CD4-positive, alpha-beta T cell (primary cell): Measurements from ENCODE around the gene INPP5A. TPM values are rescaled to one million over a fixed set of nuclear protein-coding genes. Genes with fewer than 3 reads are reported as not detected.

Experiments used
- ATAC-seq: fragments of 200-7000 bp; cut with Tn5 transposase; one replicate; pipeline ENCODE4 v1.10.0; 2022; ENCODE audit warnings: mild to moderate bottlenecking; ENCODE audit not compliant: poor library complexity
- CTCF ChIA-PET: fragments of 350-600 bp; sonication (Branson Sonifier 250); formaldehyde crosslinking; loops from one replicate; lab custom pipeline; 2021; ENCODE audit warnings: antibody characterized with exemption, inconsistent platforms; lab: Charles Lee
- POLR2A ChIA-PET: fragments of 350-600 bp; sonication (Branson Sonifier 250); formaldehyde crosslinking; loops from one replicate; lab custom pipeline; 2021; ENCODE audit warnings: antibody characterized with exemption, inconsistent platforms; lab: Charles Lee
- DNase-seq, 14 experiments: peaks; one replicate each; pipeline ENCODE4 v3.0.0-alpha.2; 2013 to 2020; ENCODE audit warnings: mixed read lengths in 2 of 14
- H3K27ac ChIP-seq, 2 donors: one replicate each; pipeline versions ENCODE4 v1.5.1 to v1.7.0; 2013; ENCODE audit warnings: low read length in 2 of 2, low read depth in 1 of 2, mild to moderate bottlenecking in 1 of 2
- H3K27me3 ChIP-seq, 2 experiments: 1 replicate in 1 of 2; 2 replicates in 1 of 2; pipeline versions ENCODE4 v1.6.1 to v1.7.0; 2013; ENCODE audit warnings: low read length in 2 of 2, control low read depth in 1 of 2, mild to moderate bottlenecking in 1 of 2, moderate library complexity in 1 of 2; ENCODE audit not compliant: insufficient read depth in 2 of 2, control insufficient read depth in 1 of 2
- H3K36me3 ChIP-seq: one replicate; pipeline ENCODE4 v1.6.1; 2013; ENCODE audit warnings: low read length, control low read depth; ENCODE audit not compliant: insufficient read depth
- H3K4me1 ChIP-seq: one replicate; pipeline ENCODE4 v1.6.1; 2013; ENCODE audit warnings: low read length, control low read depth; ENCODE audit not compliant: insufficient read depth
- H3K4me3 ChIP-seq: one replicate; pipeline ENCODE4 v1.5.1; 2013; ENCODE audit warnings: mild to moderate bottlenecking, low read length, moderate library complexity
- H3K9me3 ChIP-seq, 2 experiments: 1 replicate in 1 of 2; 2 replicates in 1 of 2; pipeline versions ENCODE4 v1.6.1 to v1.7.0; 2013; ENCODE audit warnings: low read length in 2 of 2, mild to moderate bottlenecking in 2 of 2, control low read depth in 1 of 2, moderate library complexity in 1 of 2; ENCODE audit not compliant: control insufficient read depth in 1 of 2, insufficient read depth in 1 of 2
- H3K27ac Mint-ChIP-seq: one replicate; pipeline ENCODE4 v1.8.0; 2020; ENCODE audit warnings: mixed read lengths
- H3K27me3 Mint-ChIP-seq: one replicate; pipeline ENCODE4 v1.8.0; 2021; ENCODE audit warnings: mixed read lengths
- H3K36me3 Mint-ChIP-seq: one replicate; pipeline ENCODE4 v1.8.0; 2021; ENCODE audit warnings: low read depth, mixed read lengths
- H3K4me1 Mint-ChIP-seq: one replicate; pipeline ENCODE4 v1.8.0; 2021; ENCODE audit warnings: low read depth, mixed read lengths
- H3K4me3 Mint-ChIP-seq: one replicate; pipeline ENCODE4 v1.8.0; 2020; ENCODE audit warnings: mild to moderate bottlenecking, mixed read lengths
- H3K9me3 Mint-ChIP-seq: one replicate; pipeline ENCODE4 v1.8.0; 2020; ENCODE audit warnings: mixed read lengths
- CTCF ChIP-seq: fragments of 200-600 bp; IDR thresholded peaks from one replicate; pipeline ENCODE4 v1.8.0; 2022; ENCODE audit warnings: antibody characterized with exemption, mild to moderate bottlenecking
- intact Hi-C, 2 experiments: fragments of 100-400 bp; cut with DNase I in 1 of 2; cut with micrococcal nuclease in 1 of 2; formaldehyde crosslinking; loops; one replicate each; pipeline versions ENCODE4 v1.15.1 to v1.9.0; 2023 to 2025; cut with DNase I, micrococcal nuclease
- total RNA-seq, 174 experiments: library from RNA in 2 of 174; stranded (reverse) in 2 of 174; gene quantifications; one replicate each; pipeline ENCODE4 v1.2.3 and lab custom pipeline; 2021 to 2026

The INPP5A gene
- total RNA-seq, 2 experiments from 2014 or later, result 22.0 to 24.8 TPM

DNA sequence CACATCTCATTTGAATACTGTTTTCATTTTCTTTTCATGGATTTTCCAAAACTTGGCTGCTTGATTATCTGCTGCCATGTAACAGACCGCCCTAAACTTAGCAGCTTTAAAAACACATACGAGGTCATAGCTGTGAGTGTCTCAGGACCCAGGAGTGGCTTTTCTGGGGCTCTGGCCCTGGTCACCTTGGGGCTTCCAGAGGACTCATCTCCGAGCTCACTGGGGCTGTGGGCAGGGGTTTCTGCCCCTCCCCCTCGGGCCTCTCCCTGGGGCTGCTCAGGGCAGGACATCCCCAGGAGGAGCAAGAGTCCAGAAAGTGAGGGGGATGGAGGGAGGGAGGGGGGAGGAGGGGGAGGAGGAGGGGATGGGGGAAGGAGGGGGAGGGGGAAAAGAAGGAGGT is 171.3 kb downstream of the INPP5A start:
- ChIA-PET POLR2A (no interaction called here), CTCF (no interaction called here)
- Mint-ChIP-seq H3K4me3 (no peak overlapping the region), H3K9me3 (peaks cover 5% of the 10 kb centered on the region), H3K27ac (no peak overlapping the region), H3K27me3 (no peaks in the 10 kb centered on the region), H3K4me1 (no peaks in the 10 kb centered on the region), H3K36me3 (peaks cover 82% of the 10 kb centered on the region)
- intact Hi-C loops, result no loop called here
- Histone ChIP-seq H3K36me3 (peaks cover 23% of the 10 kb centered on the region), H3K4me3 (no peak overlapping the region), H3K27ac (no peak overlapping the region), H3K9me3 (peaks cover 16 to 35% of the 10 kb centered on the region in 2 experiments), H3K27me3 (no peaks in the 10 kb centered on the region), H3K4me1 (no peaks in the 10 kb centered on the region)
- TF ChIP-seq CTCF, result no peak
- ATAC-seq, result no peak
- DNase-seq, result peak in 1 of 14 experiments; percentile 1

- Histone ChIP-seq H3K9me3 (peaks cover 16 to 33% of the 10 kb centered on the region in 2 experiments), H3K4me3 (no peak overlapping the region), H3K36me3 (peaks cover 23% of the 10 kb centered on the region), H3K27ac (no peak overlapping the region), H3K27me3 (no peaks in the 10 kb centered on the region), H3K4me1 (no peaks in the 10 kb centered on the region)
- CTCF ChIA-PET, result no interaction called here
- no peak for TF ChIP-seq CTCF
- Mint-ChIP-seq H3K27me3 (no peaks in the 10 kb centered on the region), H3K4me3 (no peak overlapping the region), H3K9me3 (peaks cover 5% of the 10 kb centered on the region), H3K27ac (no peak overlapping the region), H3K36me3 (peaks cover 77% of the 10 kb centered on the region), H3K4me1 (no peaks in the 10 kb centered on the region)
- intact Hi-C loops, result no loop called here
- POLR2A ChIA-PET, result no interaction called here
- DNase-seq, result peak in 1 of 14 experiments; percentile 4
- ATAC-seq, result no peak
These were observed 171.9 kb downstream of the INPP5A start for GRCh38 chr10:132709471-132709951.

GRCh38 chr10:132710036-132710686 is 172.6 kb downstream of the INPP5A start:
- Mint-ChIP-seq H3K9me3 (peaks cover 5% of the 10 kb centered on the region), H3K4me3 (no peak overlapping the region), H3K36me3 (peaks cover 72% of the 10 kb centered on the region), H3K27ac (no peak overlapping the region), H3K27me3 (no peaks in the 10 kb centered on the region), H3K4me1 (no peaks in the 10 kb centered on the region)
- intact Hi-C loops, result no loop called here
- DNase-seq (peak in 1 of 14 experiments; percentile 1), ATAC-seq (no peak)
- no peak overlapping the region for H3K4me3 ChIP-seq
- H3K4me1 ChIP-seq, result no peaks in the 10 kb centered on the region
- H3K27ac ChIP-seq, result no peak overlapping the region
- TF ChIP-seq CTCF, result no peak
- peaks cover 24% of the 10 kb centered on the region for H3K36me3 ChIP-seq
- H3K9me3 ChIP-seq, result peaks cover 13 to 31% of the 10 kb centered on the region in 2 experiments
- no peaks in the 10 kb centered on the region for H3K27me3 ChIP-seq
- ChIA-PET POLR2A (no interaction called here), CTCF (no interaction called here)
